HepG2 (cell line): ENCODE results near the gene BBS1. TPM values are rescaled to one million over a fixed set of nuclear protein-coding genes. Genes with fewer than 3 reads are reported as not detected.

Experiments
- ATRX ChIP-seq: sonication (generic); formaldehyde crosslinking; IDR thresholded peaks from 2 replicates; pipeline ENCODE4 v1.4.0; 2020; ENCODE audit warnings: missing genetic modification reagents, borderline replicate concordance
- HMGA1 ChIP-seq: sonication (generic); formaldehyde crosslinking; conservative IDR thresholded peaks from 2 replicates; pipeline ENCODE4 v1.4.0; 2020; ENCODE audit warnings: missing genetic modification reagents
- NFE2L2 ChIP-seq: fragments of 150-350 bp; IDR thresholded peaks from 2 replicates; pipeline ENCODE4 v1.6.1; 2014; ENCODE audit warnings: low read length
- PLRG1 ChIP-seq: fragments of 450-650 bp; conservative IDR thresholded peaks from 2 replicates; pipeline ENCODE4 v1.6.1; 2016
- PRPF4 ChIP-seq: fragments of 200-400 bp; formaldehyde crosslinking; IDR thresholded peaks from 2 replicates; pipeline ENCODE4 v1.6.1; 2016; ENCODE audit warnings: low read length, low read depth; ENCODE audit not compliant: poor library complexity, severe bottlenecking
- SMAD1 ChIP-seq: sonication (generic); formaldehyde crosslinking; IDR thresholded peaks from 2 replicates; pipeline ENCODE4 v1.4.0; 2020; ENCODE audit warnings: missing genetic modification reagents, low read depth, mild to moderate bottlenecking, borderline replicate concordance
- ZIK1 ChIP-seq: sonication (generic); formaldehyde crosslinking; IDR thresholded peaks from 2 replicates; pipeline ENCODE4 v1.5.0; 2020; ENCODE audit warnings: mild to moderate bottlenecking, low read depth, missing genetic modification reagents, borderline replicate concordance
- ZNF33A ChIP-seq: sonication (generic); formaldehyde crosslinking; IDR thresholded peaks from 2 replicates; pipeline ENCODE4 v1.5.1; 2020; ENCODE audit warnings: missing genetic modification reagents, mild to moderate bottlenecking, moderate library complexity, borderline replicate concordance
- ZNF772 ChIP-seq: sonication (generic); formaldehyde crosslinking; IDR thresholded peaks from 2 replicates; pipeline ENCODE4 v1.5.0; 2020; ENCODE audit warnings: mild to moderate bottlenecking, missing genetic modification reagents
- polyA plus RNA-seq, 8 experiments: library from polyadenylated mRNA; depleted of rRNA in 3 of 8; stranded (reverse) in 7 of 8; unstranded in 1 of 8; fragments of >200 nt; fragmentation: Illumina TruSeq in 4 of 8; extraction: Trizol in 4 of 8; gene quantifications; 2 replicates each; pipeline versions ENCODE4 v1.2.1 to v1.2.3, GENCODE V29; 2011 to 2016; ENCODE audit warnings: low read depth in 4 of 8, missing spikeins in 1 of 8, mixed read lengths in 1 of 8; ENCODE audit not compliant: insufficient read depth in 1 of 8
- total RNA-seq, 5 experiments: library from RNA; depleted of rRNA; stranded (reverse); fragments of >200 nt; fragmentation: Illumina TruSeq; extraction: Trizol; gene quantifications; 2 replicates each; pipeline ENCODE4 v1.2.3, GENCODE V29; 2016; ENCODE audit warnings: low read depth in 1 of 5
- TF ChIP-seq, protein P1 (sequence below): sonication (generic); formaldehyde crosslinking; IDR thresholded peaks from 2 replicates; pipeline ENCODE4 v1.4.0; 2020; ENCODE audit warnings: missing genetic modification reagents, borderline replicate concordance
- TF ChIP-seq, protein P2 (sequence below): sonication (generic); formaldehyde crosslinking; IDR thresholded peaks from 2 replicates; pipeline ENCODE4 v1.9.0; 2021; ENCODE audit warnings: missing genetic modification reagents, borderline replicate concordance
- TF ChIP-seq, protein P3 (sequence below): sonication (generic); formaldehyde crosslinking; IDR thresholded peaks from 2 replicates; pipeline ENCODE4 v1.4.0; 2020; ENCODE audit warnings: missing genetic modification reagents, borderline replicate concordance
- TF ChIP-seq, protein P4 (sequence below): sonication (generic); formaldehyde crosslinking; IDR thresholded peaks from 2 replicates; pipeline ENCODE4; 2020; ENCODE audit warnings: missing genetic modification reagents, mild to moderate bottlenecking, borderline replicate concordance
- TF ChIP-seq, protein P5 (sequence below): IDR thresholded peaks from 2 replicates; pipeline ENCODE4 v1.6.1; 2018; ENCODE audit warnings: missing genetic modification reagents, mild to moderate bottlenecking, missing compliant biosample characterization

The BBS1 gene
- total and polyA plus RNA-seq, 2 of the 13 experiments (the other 11 are each of a cell fraction or from before 2014, with no cell fraction given) = 11.7 to 14.1 TPM

DNA sequence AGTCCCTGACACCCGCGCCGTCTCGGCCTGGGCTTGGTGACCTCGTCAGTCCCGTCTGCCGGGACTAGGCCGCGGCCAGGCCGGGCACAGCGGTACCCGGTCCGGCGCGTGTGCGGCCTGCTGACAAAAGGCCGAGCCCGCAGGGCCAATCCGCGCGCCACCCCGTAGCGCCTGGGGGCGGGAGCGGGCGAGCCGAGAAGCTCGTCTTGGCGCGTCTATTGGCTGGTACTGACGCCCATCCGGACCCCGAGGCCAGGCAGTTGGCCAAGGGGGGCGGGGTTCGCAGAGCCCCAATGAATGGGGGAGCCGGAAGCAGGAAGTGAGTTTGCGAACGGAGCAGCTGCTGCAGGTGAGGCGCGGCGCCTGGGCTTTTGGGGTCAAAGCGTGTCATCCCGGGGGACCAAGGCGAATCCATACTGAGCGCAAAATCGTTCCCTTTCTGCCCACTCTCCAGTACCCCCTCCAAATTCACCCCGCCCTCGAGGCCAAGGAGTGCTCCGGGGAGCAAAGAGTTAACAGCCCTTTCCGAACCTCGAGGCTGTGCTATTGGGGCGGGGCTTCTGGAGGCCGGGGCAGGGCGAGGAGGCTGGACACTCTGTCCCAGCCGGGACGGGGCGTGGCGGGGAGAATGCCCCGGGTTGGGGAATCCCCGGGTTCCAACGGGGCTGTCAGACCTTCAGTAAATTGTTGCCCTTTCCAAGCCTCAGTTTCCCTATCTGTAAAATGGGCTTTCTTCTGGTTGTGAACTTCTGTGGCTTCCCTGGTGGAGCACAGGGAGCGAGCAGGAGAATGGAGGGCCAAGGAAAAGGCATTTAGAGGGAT, 30.1 kb upstream of the BBS1 start, which contains the start of gene DPP3 (continued):
- TF ChIP-seq, protein P1, sequence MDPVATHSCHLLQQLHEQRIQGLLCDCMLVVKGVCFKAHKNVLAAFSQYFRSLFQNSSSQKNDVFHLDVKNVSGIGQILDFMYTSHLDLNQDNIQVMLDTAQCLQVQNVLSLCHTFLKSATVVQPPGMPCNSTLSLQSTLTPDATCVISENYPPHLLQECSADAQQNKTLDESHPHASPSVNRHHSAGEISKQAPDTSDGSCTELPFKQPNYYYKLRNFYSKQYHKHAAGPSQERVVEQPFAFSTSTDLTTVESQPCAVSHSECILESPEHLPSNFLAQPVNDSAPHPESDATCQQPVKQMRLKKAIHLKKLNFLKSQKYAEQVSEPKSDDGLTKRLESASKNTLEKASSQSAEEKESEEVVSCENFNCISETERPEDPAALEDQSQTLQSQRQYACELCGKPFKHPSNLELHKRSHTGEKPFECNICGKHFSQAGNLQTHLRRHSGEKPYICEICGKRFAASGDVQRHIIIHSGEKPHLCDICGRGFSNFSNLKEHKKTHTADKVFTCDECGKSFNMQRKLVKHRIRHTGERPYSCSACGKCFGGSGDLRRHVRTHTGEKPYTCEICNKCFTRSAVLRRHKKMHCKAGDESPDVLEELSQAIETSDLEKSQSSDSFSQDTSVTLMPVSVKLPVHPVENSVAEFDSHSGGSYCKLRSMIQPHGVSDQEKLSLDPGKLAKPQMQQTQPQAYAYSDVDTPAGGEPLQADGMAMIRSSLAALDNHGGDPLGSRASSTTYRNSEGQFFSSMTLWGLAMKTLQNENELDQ (CRISPR knock-in tag) = no peak
- TF ChIP-seq SMAD1 (CRISPR knock-in tag) (no peak), ZNF33A (CRISPR knock-in tag) (no peak), NFE2L2 (no peak), PRPF4 (no peak), ATRX (CRISPR knock-in tag) (no peak), PLRG1 (no peak), ZIK1 (no peak; the same call in 1 of the 2 replicates), HMGA1 (CRISPR knock-in tag) (no peak), ZNF772 (peak; percentile 76)
- TF ChIP-seq, protein P2, sequence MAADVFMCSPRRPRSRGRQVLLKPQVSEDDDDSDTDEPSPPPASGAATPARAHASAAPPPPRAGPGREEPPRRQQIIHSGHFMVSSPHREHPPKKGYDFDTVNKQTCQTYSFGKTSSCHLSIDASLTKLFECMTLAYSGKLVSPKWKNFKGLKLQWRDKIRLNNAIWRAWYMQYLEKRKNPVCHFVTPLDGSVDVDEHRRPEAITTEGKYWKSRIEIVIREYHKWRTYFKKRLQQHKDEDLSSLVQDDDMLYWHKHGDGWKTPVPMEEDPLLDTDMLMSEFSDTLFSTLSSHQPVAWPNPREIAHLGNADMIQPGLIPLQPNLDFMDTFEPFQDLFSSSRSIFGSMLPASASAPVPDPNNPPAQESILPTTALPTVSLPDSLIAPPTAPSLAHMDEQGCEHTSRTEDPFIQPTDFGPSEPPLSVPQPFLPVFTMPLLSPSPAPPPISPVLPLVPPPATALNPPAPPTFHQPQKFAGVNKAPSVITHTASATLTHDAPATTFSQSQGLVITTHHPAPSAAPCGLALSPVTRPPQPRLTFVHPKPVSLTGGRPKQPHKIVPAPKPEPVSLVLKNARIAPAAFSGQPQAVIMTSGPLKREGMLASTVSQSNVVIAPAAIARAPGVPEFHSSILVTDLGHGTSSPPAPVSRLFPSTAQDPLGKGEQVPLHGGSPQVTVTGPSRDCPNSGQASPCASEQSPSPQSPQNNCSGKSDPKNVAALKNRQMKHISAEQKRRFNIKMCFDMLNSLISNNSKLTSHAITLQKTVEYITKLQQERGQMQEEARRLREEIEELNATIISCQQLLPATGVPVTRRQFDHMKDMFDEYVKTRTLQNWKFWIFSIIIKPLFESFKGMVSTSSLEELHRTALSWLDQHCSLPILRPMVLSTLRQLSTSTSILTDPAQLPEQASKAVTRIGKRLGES (CRISPR knock-in tag) = no peak
- TF ChIP-seq, protein P3, sequence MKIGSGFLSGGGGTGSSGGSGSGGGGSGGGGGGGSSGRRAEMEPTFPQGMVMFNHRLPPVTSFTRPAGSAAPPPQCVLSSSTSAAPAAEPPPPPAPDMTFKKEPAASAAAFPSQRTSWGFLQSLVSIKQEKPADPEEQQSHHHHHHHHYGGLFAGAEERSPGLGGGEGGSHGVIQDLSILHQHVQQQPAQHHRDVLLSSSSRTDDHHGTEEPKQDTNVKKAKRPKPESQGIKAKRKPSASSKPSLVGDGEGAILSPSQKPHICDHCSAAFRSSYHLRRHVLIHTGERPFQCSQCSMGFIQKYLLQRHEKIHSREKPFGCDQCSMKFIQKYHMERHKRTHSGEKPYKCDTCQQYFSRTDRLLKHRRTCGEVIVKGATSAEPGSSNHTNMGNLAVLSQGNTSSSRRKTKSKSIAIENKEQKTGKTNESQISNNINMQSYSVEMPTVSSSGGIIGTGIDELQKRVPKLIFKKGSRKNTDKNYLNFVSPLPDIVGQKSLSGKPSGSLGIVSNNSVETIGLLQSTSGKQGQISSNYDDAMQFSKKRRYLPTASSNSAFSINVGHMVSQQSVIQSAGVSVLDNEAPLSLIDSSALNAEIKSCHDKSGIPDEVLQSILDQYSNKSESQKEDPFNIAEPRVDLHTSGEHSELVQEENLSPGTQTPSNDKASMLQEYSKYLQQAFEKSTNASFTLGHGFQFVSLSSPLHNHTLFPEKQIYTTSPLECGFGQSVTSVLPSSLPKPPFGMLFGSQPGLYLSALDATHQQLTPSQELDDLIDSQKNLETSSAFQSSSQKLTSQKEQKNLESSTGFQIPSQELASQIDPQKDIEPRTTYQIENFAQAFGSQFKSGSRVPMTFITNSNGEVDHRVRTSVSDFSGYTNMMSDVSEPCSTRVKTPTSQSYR (CRISPR knock-in tag) = peak; percentile 65
- TF ChIP-seq, protein P4, sequence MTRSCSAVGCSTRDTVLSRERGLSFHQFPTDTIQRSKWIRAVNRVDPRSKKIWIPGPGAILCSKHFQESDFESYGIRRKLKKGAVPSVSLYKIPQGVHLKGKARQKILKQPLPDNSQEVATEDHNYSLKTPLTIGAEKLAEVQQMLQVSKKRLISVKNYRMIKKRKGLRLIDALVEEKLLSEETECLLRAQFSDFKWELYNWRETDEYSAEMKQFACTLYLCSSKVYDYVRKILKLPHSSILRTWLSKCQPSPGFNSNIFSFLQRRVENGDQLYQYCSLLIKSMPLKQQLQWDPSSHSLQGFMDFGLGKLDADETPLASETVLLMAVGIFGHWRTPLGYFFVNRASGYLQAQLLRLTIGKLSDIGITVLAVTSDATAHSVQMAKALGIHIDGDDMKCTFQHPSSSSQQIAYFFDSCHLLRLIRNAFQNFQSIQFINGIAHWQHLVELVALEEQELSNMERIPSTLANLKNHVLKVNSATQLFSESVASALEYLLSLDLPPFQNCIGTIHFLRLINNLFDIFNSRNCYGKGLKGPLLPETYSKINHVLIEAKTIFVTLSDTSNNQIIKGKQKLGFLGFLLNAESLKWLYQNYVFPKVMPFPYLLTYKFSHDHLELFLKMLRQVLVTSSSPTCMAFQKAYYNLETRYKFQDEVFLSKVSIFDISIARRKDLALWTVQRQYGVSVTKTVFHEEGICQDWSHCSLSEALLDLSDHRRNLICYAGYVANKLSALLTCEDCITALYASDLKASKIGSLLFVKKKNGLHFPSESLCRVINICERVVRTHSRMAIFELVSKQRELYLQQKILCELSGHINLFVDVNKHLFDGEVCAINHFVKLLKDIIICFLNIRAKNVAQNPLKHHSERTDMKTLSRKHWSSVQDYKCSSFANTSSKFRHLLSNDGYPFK (CRISPR knock-in tag) = no peak; the same call in 1 of the 2 replicates
- TF ChIP-seq, protein P5, sequence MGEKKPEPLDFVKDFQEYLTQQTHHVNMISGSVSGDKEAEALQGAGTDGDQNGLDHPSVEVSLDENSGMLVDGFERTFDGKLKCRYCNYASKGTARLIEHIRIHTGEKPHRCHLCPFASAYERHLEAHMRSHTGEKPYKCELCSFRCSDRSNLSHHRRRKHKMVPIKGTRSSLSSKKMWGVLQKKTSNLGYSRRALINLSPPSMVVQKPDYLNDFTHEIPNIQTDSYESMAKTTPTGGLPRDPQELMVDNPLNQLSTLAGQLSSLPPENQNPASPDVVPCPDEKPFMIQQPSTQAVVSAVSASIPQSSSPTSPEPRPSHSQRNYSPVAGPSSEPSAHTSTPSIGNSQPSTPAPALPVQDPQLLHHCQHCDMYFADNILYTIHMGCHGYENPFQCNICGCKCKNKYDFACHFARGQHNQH (CRISPR knock-in tag) = peak; percentile 65; the same call in 1 of the 2 replicates
